Heart right ventricle (tissue), 16 donors: ENCODE results near the gene COMMD3. TPM values are rescaled to one million over a fixed set of nuclear protein-coding genes. Genes with fewer than 3 reads are reported as not detected.

Source experiments
- ATAC-seq, 8 donors: fragments of 200-7000 bp; cut with Tn5 transposase; one replicate each; pipeline ENCODE4 v1.9.1; 2020; ENCODE audit warnings: mild to moderate bottlenecking in 8 of 8, moderate library complexity in 8 of 8, moderate number of reproducible peaks in 1 of 8
- DNase-seq, 2 donors: peaks; one replicate each; pipeline ENCODE4 v3.0.0-alpha.2; 2020
- H3K27ac ChIP-seq, 10 donors: fragments of 200-600 bp; sonication (generic) in 2 of 10; one replicate each; pipeline versions ENCODE4 v1.5.0 to v1.8.0; 2020 to 2022; ENCODE audit warnings: mild to moderate bottlenecking in 3 of 10
- H3K27me3 ChIP-seq, 7 donors: fragments of 200-600 bp; one replicate each; pipeline ENCODE4 v1.8.0; 2021 to 2022; ENCODE audit warnings: mild to moderate bottlenecking in 2 of 7
- H3K36me3 ChIP-seq, 9 donors: fragments of 200-600 bp; sonication (generic) in 1 of 9; one replicate each; pipeline versions ENCODE4 v1.5.0 to v1.8.0; 2020 to 2022; ENCODE audit warnings: mild to moderate bottlenecking in 2 of 9
- H3K4me1 ChIP-seq, 9 donors: fragments of 200-600 bp; sonication (generic) in 1 of 9; one replicate each; pipeline versions ENCODE4 v1.5.0 to v1.8.0; 2020 to 2022; ENCODE audit warnings: mild to moderate bottlenecking in 4 of 9
- H3K4me3 ChIP-seq, 10 donors: fragments of 200-600 bp; sonication (generic) in 2 of 10; one replicate each; pipeline versions ENCODE4 v1.5.0 to v1.8.0; 2020 to 2022; ENCODE audit warnings: mild to moderate bottlenecking in 7 of 10, moderate library complexity in 2 of 10
- H3K9me3 ChIP-seq, 11 donors: fragments of 200-600 bp in 10 of 11; sonication (generic) in 2 of 11; one replicate each; pipeline versions ENCODE4 v1.5.0 to v1.8.0; 2013 to 2022; ENCODE audit warnings: mild to moderate bottlenecking in 2 of 11, control low read depth in 1 of 11, moderate library complexity in 1 of 11
- WGBS, 2 donors: extraction: QIAGEN DNeasy Blood & Tissue Kit; methylation state at CpG; one replicate each; pipeline ENCODE4 v1.1.7; 2013; ENCODE audit warnings: inconsistent platforms in 1 of 2; 5-methylcytosine and 5-hydroxymethylcytosine counted together
- intact Hi-C, 10 donors: fragments of 100-400 bp; cut with DNase I; formaldehyde crosslinking; loops; one replicate each; pipeline versions ENCODE4 v1.11.1 to v1.14.2; 2022
- polyA plus RNA-seq, 2 donors: library from polyadenylated mRNA; stranded (reverse); fragments of 200-250 nt; gene quantifications; one replicate each; pipeline ENCODE4 v1.2.3, GENCODE V29; 2013
- total RNA-seq, 10 donors: library from RNA; stranded (reverse); fragmentation: NEBNext Ultra II Directional in 3 of 10; extraction: Animal tissue kit (Norgen Biotek cat#: 25700) in 3 of 10; gene quantifications; one replicate each; pipeline versions ENCODE4 v1.2.1 to v1.2.4, GENCODE V29; 2021 to 2023
- TF ChIP-seq, protein P1 (sequence below), 9 donors: fragments of 200-600 bp; sonication (generic) in 2 of 9; IDR thresholded peaks; one replicate each; pipeline versions ENCODE4 v1.5.0 to v1.8.0; 2021 to 2022; ENCODE audit warnings: antibody characterized with exemption in 9 of 9, mild to moderate bottlenecking in 5 of 9, moderate library complexity in 1 of 9
- donor health status: Arrhythmogenic right ventricular cardiomyopathy.
- donor health status: ischemic (EF 13 %, LVEDD 7.1; RV severe dilation, severe dysfunction).
- donor health status: healthy with polysubstance abuse.
- donor health status: DM: no; HTN: yes; CAD: no.
- donor health status: DM: no; HTN: no; CAD: no.
- donor health status: ischemic (EF 25% LVEDD 6.9; RV normal size, moderate dysfunction).
- donor health status: ischemic (EF 25% LVEDD 5.7; RV mildly dilated, moderate dysfunction).
- donor health status: healthy.
- donor health status: DM: yes; HTN: yes; CAD: no.
- donor health status: Ischemic cardiomyopathy.
- donor health status: ischemic (EF 35%, LVEDD 5.7; RV mildly dilated, moderate dysfunction).
- donor health status: nonischemic (EF 11% LVEDD 7.7; RV severe dilation, severe dysfunction).
- donor health status: DM: yes; HTN: yes; CAD: no.
- donor health status: PGD.
- donor health status: ischemic (EF 29% LVEDD 5.4; RV normal size, mild dysfunction).
- donor health status: nonischemic (EF 23%, LVEDD 6.1; RV moderate dilation, normal function).

The COMMD3 gene
- total and polyA plus RNA-seq, 12 donors, result 62.2 to 95.0 (median 80.6) TPM

DNA sequence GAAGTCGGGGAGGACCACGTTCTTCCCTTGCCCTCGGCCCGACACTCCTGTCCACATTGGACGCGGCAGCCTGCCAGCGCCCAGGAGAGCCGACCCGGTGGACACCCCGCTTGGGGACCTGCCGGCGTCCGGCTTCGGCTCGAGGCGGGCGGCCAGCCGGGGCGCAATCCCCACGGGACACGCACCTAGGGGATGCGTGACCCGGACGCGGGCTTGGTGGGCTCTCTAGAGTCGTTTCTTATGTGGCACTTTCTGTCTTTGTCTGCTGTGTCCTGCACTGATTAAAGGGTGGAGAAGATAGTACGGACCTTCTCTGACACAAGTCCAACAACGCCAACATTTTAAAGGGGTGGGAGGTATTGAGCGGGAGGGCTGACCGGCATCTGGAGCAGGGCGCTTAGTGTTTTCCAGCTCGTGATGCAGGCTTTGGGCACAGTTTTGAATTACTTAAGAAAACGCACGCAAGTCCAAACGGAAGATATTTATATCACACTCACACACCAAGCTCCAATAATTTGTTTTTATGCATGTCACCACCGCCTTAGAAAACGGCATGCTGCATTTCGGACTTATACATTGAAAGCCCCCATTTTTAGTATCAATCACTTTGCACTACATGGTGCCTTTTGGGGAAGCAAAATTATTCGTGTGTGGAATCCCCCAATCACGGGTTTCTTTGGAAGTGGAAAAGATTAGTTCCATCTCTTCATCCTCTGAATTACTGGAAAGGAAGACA is 25.2 kb downstream of the COMMD3 start:
- Histone ChIP-seq H3K4me1 (peaks cover 0 to 36% (median 17%) of the 10 kb centered on the region in 9 donors), H3K4me3 (peak overlapping the region; percentile 70 to 90 (median 82)), H3K36me3 (no peaks in the 10 kb centered on the region), H3K9me3 (no peaks in the 10 kb centered on the region), H3K27ac (peak overlapping the region in 9 of 10 donors; percentile 91 to 97 (median 95)), H3K27me3 (peaks cover 22 to 94% (median 87%) of the 10 kb centered on the region in 7 donors)
- ATAC-seq (peak in 6 of 8 donors; percentile 20 to 69 (median 28)), DNase-seq (no peak)
- intact Hi-C loops, result loop anchor here in 6 of 10 donors (5.0 to 10.0 kb wide), 5 partner anchors 93 to 646 kb away; partner anchors contain the start of gene PIP4K2A (in 2 of the 6)
- WGBS, 2 donors, result 1 to 3% methylated on average over 40 of the region's 40 CpGs
- TF ChIP-seq, protein P1, sequence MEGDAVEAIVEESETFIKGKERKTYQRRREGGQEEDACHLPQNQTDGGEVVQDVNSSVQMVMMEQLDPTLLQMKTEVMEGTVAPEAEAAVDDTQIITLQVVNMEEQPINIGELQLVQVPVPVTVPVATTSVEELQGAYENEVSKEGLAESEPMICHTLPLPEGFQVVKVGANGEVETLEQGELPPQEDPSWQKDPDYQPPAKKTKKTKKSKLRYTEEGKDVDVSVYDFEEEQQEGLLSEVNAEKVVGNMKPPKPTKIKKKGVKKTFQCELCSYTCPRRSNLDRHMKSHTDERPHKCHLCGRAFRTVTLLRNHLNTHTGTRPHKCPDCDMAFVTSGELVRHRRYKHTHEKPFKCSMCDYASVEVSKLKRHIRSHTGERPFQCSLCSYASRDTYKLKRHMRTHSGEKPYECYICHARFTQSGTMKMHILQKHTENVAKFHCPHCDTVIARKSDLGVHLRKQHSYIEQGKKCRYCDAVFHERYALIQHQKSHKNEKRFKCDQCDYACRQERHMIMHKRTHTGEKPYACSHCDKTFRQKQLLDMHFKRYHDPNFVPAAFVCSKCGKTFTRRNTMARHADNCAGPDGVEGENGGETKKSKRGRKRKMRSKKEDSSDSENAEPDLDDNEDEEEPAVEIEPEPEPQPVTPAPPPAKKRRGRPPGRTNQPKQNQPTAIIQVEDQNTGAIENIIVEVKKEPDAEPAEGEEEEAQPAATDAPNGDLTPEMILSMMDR (IDR thresholded peaks at IDR 0.05), result no peak

DNA sequence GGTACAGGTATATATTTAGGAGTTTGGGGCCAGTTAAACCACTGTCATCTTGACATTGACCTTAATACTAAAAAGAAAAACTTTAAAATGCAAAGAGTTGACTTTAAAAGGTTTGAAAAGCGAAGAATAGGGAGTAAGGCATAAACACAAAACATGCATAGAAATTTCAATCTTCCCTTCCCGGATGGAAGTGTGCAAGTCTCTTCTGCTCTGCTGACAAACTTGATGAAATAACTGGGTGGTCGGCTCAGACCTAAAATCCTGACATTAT is 25.7 kb downstream of the COMMD3 start:
- DNase-seq (no peak), ATAC-seq (no peak)
- intact Hi-C loops, result loop anchor here in 6 of 10 donors (5.0 to 10.0 kb wide), 5 partner anchors 93 to 645 kb away; partner anchors contain the start of gene PIP4K2A (in 2 of the 6)
- peak overlapping the region in 1 of 10 donors; percentile 90 for H3K4me3 ChIP-seq
- no peaks in the 10 kb centered on the region for H3K9me3 ChIP-seq
- TF ChIP-seq, protein P1 (IDR thresholded peaks at IDR 0.05), result no peak
- WGBS, 2 donors, result 35 to 40% methylated on average over 3 of the region's 3 CpGs
- no peak overlapping the region for H3K27ac ChIP-seq
- peaks cover 17 to 94% (median 87%) of the 10 kb centered on the region in 7 donors for H3K27me3 ChIP-seq
- peaks cover 0 to 31% (median 14%) of the 10 kb centered on the region in 9 donors for H3K4me1 ChIP-seq
- no peaks in the 10 kb centered on the region for H3K36me3 ChIP-seq

DNA sequence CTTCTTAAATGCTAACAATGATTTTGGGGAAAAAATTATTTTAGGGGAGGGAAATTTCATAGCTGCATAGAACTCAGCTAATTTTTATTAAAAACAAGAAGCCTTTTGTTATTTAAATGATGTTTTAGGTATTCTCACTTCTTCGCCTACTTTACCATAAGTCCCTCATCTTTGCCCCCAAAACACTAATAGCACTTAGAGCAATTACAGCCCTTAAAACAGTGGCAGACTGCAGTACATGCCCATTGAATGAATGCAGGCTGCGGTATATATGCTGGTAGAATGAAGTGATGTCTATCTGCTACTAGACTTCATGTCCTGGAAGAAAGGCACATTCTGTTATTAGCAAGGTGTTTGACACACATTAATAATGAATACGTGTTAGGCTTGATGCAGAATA is 26.2 kb downstream of the COMMD3 start:
- no peak overlapping the region for H3K4me3 ChIP-seq
- no peaks in the 10 kb centered on the region for H3K36me3 ChIP-seq
- DNase-seq, result no peak
- intact Hi-C loops, result loop anchor here in 6 of 10 donors (5.0 to 10.0 kb wide), 5 partner anchors 92 to 645 kb away; partner anchors contain the start of gene PIP4K2A (in 2 of the 6)
- H3K4me1 ChIP-seq, result peaks cover 0 to 27% (median 12%) of the 10 kb centered on the region in 9 donors
- peaks cover 13 to 94% (median 87%) of the 10 kb centered on the region in 7 donors for H3K27me3 ChIP-seq
- ATAC-seq, result no peak
- no peak overlapping the region for H3K27ac ChIP-seq
- no peaks in the 10 kb centered on the region for H3K9me3 ChIP-seq
- WGBS, 2 donors, result 27 to 40% methylated on average over 3 of the region's 3 CpGs
- TF ChIP-seq, protein P1 (IDR thresholded peaks at IDR 0.05), result no peak

DNA sequence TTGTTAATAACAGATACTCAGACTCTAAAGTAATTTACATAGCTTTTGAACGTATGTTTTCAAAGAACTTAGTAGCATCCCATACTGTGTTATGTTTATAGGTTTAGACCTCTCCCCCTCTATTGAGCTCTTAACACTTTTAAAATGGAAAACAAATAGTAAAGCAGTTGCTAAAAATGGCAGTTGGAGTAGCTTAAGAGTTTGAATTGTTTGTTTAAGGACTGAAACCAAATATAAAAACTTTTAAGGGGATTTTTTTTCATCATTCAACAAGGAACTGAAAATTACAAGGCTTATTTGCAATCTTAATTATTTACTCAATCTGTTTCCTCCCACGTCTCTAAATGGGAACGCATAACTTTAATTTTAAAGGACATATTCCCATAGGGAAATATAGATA is 27.5 kb downstream of the COMMD3 start:
- DNase-seq (no peak), ATAC-seq (no peak)
- Histone ChIP-seq H3K9me3 (no peaks in the 10 kb centered on the region), H3K27me3 (peaks cover 10 to 94% (median 87%) of the 10 kb centered on the region in 7 donors), H3K4me1 (peaks cover 0 to 27% (median 12%) of the 10 kb centered on the region in 9 donors), H3K4me3 (no peak overlapping the region), H3K27ac (no peak overlapping the region), H3K36me3 (no peaks in the 10 kb centered on the region)
- TF ChIP-seq, protein P1 (IDR thresholded peaks at IDR 0.05), result no peak
- WGBS, 2 donors, result 12 to 17% methylated on average over 3 of the region's 3 CpGs
- intact Hi-C loops, result loop anchor here in 6 of 10 donors (5.0 to 10.0 kb wide), 5 partner anchors 91 to 644 kb away; partner anchors contain the start of gene PIP4K2A (in 2 of the 6)
